ENCODE results near the gene CDH23. TPM values are rescaled to one million over a fixed set of nuclear protein-coding genes. Genes with fewer than 3 reads are reported as not detected.

CDH23 gene
- total RNA-seq, 1 experiment from 2014 or later = 0.02 TPM

DNA sequence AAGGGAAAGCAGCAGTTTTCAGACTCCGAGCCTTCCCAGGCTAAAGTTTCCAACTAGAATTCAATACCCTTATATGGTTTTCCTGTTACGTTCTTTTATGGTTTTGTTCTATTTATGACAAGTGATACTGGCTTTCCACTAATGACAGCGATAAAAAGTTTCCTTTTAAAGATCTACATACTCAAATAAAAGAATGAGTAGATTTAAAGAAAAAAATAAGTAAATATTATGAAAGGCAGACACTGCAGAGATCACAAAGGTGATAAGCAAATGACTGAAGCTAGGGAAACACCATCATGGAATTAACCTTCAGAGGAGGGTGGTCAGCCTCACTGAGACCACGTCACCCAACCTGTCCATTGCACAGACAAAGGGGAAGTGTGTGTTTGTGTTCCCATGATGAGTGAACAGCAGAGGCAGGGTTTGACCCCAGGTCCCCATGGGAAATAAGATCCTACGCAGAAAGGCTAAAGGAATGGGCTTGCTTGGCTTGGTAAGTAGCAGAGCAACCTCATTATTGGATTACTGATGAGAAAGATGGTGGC, 372.6 kb downstream of the CDH23 start:
- Histone ChIP-seq H3K4me3 (no peak overlapping the region), H3K27me3 (no peaks in the 10 kb centered on the region), H3K4me1 (peaks cover 37% of the 10 kb centered on the region), H3K36me3 (no peaks in the 10 kb centered on the region), H3K27ac (no peak overlapping the region), H3K9me3 (replicated peaks) (no peaks in the 10 kb centered on the region)
- no peak for DNase-seq

DNA sequence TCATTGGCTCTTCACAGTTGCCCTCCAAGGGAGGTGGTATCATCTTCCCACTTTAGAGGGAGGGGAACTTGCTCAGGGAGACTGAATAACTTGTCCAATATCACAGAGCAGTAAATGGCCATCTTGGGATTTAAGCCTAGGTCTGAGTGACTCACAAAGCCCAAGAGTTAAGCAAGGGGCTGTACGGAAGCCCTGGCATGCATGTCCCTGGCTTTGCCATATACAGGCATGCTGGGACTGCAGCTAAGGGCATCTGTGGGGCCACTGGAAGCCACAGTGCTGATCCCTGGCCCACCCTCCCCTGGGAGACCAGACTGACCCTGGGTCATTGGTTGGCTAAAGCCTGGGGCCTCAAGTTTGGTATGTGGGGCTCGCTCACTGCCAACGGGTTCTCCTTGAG, 373.5 kb downstream of the CDH23 start:
- no peak overlapping the region for H3K27ac ChIP-seq

DNA sequence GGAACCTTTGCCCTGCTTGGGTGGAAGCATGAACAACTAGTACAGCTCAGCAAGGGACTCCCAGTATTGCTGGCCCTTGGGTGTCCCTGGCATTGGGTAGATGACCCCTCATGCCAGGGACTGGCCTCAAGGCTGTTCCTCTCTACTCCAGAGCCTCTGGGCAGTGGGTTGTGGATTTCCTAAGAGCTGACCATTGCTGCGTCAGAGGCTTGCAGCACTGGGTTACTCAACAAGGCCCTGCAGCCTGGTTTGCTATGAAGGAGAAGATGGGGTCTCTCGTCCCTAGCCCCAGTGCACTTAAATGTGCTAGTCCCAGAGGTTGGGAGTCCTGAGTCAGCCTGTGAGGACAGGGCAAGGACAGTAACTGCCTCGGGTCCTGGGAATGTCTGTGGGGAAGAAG, 374.1 kb downstream of the CDH23 start:
- Histone ChIP-seq H3K36me3 (no peaks in the 10 kb centered on the region), H3K27me3 (no peaks in the 10 kb centered on the region), H3K9me3 (replicated peaks) (no peaks in the 10 kb centered on the region), H3K4me3 (no peak overlapping the region), H3K4me1 (peaks cover 45% of the 10 kb centered on the region), H3K27ac (no peak overlapping the region)
- DNase-seq = no peak

More for the DNA sequence above, 373.5 kb downstream of the CDH23 start:
- Histone ChIP-seq H3K27me3 (no peaks in the 10 kb centered on the region), H3K9me3 (replicated peaks) (no peaks in the 10 kb centered on the region), H3K36me3 (no peaks in the 10 kb centered on the region), H3K4me1 (peaks cover 46% of the 10 kb centered on the region), H3K4me3 (no peak overlapping the region)
- DNase-seq = no peak

DNA sequence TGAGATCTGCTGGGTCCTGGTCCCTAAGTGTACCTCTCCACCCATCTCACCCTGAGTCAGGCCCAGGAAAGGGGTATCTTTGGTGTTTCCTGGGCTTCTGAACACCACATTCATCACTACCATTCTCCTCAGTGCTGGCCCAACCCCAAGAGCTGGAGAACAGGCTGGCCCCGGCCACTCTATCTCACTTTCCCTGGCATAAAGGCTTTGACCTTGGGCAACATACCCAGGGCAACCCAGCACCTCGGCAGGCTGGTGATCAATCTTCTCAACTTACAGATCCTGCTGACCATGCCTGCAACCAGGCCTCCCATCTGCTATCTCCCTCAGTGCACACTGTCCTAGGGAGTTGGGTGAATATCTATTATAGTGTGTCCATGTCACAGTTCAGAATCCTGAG, 374.5 kb downstream of the CDH23 start:
- H3K27ac ChIP-seq = no peak overlapping the region

DNA sequence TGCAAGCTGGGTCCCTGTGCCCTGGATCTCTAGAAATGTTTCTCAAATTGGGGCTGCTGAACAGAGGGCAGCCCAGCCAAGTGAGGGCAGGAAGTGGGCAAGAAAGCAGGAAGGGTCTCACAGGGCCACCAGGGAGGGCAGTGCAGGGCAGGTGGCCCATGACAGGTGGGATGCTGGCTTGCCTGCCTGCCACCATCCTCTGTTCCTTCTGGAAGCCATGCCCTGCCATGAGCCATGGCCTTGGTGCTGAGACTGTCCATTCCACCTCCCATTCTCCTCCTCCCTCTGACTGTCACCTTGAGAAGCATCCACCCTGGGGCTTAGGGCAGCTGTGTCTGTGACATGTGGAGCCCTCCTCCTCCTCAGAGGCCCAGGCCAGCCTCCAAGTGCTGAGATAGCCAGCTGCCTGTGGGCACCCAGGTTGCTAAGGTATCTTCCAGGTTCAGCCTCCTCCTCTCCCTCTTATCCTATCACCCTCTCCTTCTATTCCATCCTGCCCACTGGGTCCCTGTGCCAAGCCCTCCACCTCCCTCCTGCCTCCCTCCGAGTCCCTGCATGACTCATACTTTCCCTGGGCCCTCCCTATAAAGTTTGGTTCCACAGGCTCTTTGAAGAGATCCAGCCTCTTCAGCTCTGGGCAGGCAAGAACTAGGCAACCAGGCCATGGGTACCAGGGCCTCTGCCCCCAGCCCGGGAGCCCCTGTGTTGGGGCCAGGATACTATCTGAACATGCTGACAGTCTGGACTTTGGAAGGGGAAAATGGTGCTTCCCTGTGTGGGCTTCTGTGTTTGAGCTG, 375.3 kb downstream of the CDH23 start:
- Histone ChIP-seq H3K4me3 (no peak overlapping the region), H3K4me1 (peaks cover 33% of the 10 kb centered on the region), H3K27ac (no peak overlapping the region), H3K9me3 (replicated peaks) (no peaks in the 10 kb centered on the region), H3K36me3 (no peaks in the 10 kb centered on the region), H3K27me3 (no peaks in the 10 kb centered on the region)
- DNase-seq = peak in 1 of 2 experiments; percentile 42

More for the DNA sequence above, 374.5 kb downstream of the CDH23 start:
- Histone ChIP-seq H3K4me3 (no peak overlapping the region), H3K4me1 (peaks cover 41% of the 10 kb centered on the region), H3K9me3 (replicated peaks) (no peaks in the 10 kb centered on the region), H3K27me3 (no peaks in the 10 kb centered on the region), H3K36me3 (no peaks in the 10 kb centered on the region)
- no peak for DNase-seq

DNA sequence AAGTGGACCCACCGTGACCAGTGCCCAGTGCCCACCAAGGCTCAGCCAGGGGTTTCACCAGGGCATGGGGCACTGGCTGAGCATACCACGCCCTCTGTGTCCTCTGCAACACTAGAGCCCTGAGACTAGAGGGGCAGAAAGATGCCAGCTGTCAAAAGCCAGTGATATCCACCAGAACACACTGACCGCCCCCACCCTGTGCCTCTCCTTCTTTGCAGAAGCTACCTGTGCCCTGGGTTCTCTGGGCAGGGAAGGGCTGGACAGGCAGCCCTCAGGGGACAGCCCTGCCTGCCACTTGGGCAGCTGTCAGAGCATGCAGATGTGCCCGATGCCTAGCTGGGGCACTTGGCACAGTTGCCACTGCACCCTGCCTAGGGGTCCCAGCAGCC, 376.1 kb downstream of the CDH23 start:
- Histone ChIP-seq H3K4me3 (peak overlapping the region; percentile 58), H3K27ac (peak overlapping the region; percentile 64; the same call in 1 of the 2 replicates), H3K4me1 (peaks cover 26% of the 10 kb centered on the region), H3K36me3 (no peaks in the 10 kb centered on the region), H3K27me3 (no peaks in the 10 kb centered on the region), H3K9me3 (replicated peaks) (no peaks in the 10 kb centered on the region)
- no peak for DNase-seq

DNA sequence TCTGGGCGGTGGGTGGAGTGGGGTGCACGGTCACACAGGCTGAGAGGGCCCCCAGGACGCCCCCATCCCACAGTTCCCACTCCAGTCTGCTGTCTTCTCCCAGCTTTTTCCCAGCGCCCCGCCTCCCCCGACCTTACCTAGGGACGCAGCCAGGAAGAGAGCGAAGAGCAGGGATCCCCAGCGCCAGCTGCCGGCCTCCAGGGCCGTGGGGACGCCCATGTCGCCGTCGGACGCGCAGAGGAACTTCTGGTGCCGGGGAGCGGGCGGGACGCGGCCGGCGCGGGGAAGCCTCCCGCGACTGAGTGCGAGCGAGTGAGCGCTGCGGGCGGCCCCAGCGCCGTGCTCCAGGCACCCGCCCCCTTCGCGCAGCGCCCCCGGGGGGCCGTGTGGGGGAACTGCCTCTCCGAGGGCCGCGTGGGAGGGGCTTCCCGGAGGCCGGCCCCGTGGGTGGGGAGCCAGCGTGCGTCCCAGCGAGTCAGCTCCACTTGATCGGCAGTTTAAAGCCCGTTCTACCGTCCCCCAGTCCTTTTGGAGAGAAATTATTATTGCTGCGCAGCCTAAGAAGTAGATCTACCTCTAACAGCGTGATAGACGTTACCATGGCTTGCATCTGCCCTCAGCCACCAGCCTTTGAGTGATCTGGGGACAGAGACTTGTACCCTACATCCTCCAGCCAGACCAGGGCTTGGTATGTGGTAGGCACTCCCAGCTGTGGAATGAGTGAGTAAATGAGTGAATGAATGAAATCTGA, 376.7 kb downstream of the CDH23 start, which contains the start of gene VSIR:
Gene VSIR (minus strand): TSS at position 300 of the 751 bp plus-strand sequence. CDS start 81 bp downstream, at position 219.
- peak; percentile 78 to 84 for DNase-seq
- H3K4me3 ChIP-seq = peak within 1 kb of the TSS; percentile 58
- no peaks in the 10 kb centered on the region for H3K9me3 ChIP-seq (replicated peaks)
- peak within 1 kb of the TSS; percentile 64 for H3K27ac ChIP-seq
- peaks cover 20% of the 10 kb centered on the region for H3K4me1 ChIP-seq
- H3K36me3 ChIP-seq = no peaks in the 10 kb centered on the region
- H3K27me3 ChIP-seq = no peaks in the 10 kb centered on the region

DNA sequence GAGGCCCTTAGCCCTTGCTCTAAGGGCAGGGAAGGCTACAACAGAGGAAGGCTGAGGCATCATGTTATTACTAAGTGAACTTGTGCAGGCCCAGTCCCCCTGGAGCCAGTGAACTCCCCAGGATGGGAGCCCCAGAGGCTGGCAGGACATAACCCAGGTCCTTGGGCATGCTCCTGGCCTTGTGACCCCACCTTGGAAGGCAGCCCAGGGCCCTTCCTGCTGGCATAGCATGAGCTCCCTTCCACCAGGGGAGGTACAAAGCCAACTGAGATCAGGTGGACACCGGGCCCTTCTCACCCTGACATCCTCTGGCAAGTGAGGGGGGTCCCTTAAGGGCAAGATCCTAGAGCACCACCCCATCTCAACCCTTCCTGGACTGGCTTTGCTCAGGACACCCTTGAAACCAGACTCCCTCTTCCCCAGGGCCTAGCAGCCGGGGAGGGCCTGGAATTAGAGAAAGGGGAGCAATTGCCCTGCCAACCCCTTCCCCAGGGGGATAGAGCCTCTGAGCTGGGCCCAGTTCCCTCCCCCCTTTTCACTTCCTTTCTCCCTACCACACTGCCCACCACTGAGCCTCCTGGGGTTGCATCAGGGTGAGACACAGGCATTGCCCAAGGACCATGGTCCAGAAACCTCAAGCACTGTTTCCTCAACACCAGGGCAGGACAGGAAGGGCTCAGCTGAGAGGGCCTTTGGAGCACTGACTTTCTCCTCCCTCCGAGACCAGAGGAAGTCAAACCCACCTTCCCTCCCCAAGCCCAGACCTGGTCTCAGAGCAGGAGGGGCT, 378.4 kb downstream of the CDH23 start:
- Histone ChIP-seq H3K4me3 (no peak overlapping the region), H3K9me3 (replicated peaks) (no peaks in the 10 kb centered on the region), H3K36me3 (no peaks in the 10 kb centered on the region), H3K4me1 (peaks cover 19% of the 10 kb centered on the region), H3K27me3 (no peaks in the 10 kb centered on the region), H3K27ac (peak overlapping the region; percentile 36)
- DNase-seq = no peak

DNA sequence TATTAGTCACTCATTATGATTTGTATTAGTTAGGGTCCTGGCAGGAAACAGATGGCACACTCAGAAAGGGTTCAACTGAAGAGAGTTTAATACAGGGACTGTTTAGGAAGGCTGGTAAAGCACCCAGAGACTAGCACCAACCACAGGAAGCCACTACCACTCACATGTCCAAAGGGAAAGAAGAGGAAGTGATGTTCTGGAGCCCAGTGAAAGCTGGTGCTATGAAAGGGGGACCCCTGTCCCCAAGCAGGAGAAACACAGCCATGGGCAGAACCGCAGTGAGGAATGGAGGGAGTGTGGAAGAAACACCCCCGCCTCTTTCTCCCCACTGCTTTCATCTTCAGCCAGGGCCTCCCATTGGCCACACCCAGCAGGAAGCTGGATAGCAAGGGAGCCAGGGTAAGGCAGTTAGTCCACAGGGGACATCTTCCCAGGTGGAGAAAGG, 379.8 kb downstream of the CDH23 start:
- Histone ChIP-seq H3K9me3 (replicated peaks) (no peaks in the 10 kb centered on the region), H3K36me3 (no peaks in the 10 kb centered on the region), H3K27me3 (no peaks in the 10 kb centered on the region), H3K4me1 (peaks cover 19% of the 10 kb centered on the region), H3K27ac (no peak overlapping the region), H3K4me3 (no peak overlapping the region)
- DNase-seq = no peak

DNA sequence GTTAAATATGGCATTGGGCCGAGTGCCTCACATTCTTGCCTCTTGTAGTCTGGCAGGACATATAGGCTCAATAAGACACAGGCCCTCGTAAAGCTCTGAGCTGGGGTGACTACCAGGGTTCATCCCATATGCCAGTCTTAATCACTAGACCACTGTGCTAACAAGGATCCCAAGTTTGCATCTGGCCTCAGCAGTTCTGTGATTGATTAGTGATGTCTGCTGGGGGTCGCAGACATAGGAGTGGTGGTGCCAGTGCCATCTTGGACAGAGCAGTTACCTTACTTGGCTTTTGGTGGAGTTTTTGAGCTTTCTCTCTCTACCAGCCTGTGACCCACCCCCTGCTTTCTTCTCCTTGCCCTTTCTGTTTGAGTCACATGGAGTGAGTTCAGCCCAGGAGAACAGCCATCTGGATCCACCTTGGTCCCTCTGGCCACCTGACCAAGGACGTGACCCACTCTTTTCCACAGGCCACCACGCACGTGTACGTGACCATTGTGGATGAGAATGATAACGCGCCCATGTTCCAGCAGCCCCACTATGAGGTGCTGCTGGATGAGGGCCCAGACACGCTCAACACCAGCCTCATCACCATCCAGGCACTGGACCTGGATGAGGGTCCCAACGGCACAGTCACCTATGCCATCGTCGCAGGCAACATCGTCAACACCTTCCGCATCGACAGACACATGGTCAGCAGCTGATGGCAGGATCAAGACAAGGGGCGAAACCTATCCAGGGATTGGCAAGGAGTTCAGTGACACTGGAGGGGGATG, 380.7 kb downstream of the CDH23 start:
- Histone ChIP-seq H3K27ac (no peak overlapping the region), H3K4me3 (no peak overlapping the region), H3K9me3 (replicated peaks) (no peaks in the 10 kb centered on the region), H3K4me1 (peaks cover 17% of the 10 kb centered on the region), H3K36me3 (no peaks in the 10 kb centered on the region), H3K27me3 (no peaks in the 10 kb centered on the region)
- DNase-seq = no peak

DNA sequence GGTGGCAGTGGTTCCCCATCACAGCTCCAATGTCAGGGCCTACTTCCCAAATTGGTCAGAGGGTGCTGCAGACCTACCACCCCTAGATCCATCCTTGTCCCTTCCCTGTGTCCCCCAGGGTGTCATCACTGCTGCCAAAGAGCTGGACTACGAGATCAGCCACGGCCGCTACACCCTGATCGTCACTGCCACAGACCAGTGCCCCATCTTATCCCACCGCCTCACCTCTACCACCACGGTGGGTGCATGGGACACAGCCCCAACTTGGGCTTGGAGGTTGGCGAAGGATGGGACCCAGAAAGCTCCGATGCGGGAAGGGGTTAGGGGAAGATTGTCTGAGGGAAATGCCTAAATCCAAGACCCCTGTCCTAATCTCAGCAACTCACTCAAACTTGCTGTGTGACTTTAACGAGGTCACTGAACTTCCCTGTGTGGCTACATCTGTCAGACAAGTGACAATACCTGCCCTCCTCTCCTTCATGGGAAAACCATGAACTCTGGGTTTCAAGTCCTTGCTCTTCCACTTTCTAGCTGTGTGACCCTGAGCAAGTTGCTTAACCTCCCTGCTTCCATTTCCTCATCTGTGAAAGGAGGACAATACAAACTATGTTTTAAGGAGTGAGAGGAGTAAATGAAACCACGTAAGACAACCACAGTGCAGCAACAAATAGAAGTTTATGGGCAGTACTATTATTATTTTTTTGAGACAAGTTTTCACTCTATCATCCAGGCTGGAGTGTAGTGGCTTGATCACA, 381.5 kb downstream of the CDH23 start:
- Histone ChIP-seq H3K4me3 (no peak overlapping the region), H3K4me1 (peaks cover 13% of the 10 kb centered on the region), H3K9me3 (replicated peaks) (no peaks in the 10 kb centered on the region)

DNA sequence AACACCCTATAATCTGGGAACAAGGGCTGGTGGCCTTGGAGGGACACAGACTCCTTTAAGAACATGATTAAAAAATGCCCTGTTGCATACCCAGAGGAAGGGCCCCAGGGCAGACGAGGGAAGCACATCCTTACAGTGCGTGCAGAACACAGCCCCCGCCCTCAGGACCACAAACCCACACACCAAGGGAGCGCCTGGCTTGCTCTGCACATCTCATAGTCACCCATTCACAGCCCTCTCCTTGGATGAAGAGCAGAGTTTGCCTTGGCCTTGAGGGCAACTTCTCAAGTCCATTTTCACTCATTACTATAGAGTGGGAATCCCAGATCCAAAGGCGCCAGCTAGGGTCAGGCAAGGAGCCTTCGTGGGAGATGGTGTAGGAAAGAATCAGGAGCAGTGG, 382.9 kb downstream of the CDH23 start:
- Histone ChIP-seq H3K4me1 (peaks cover 8% of the 10 kb centered on the region), H3K27me3 (no peaks in the 10 kb centered on the region), H3K4me3 (no peak overlapping the region), H3K9me3 (replicated peaks) (no peaks in the 10 kb centered on the region), H3K27ac (no peak overlapping the region), H3K36me3 (no peaks in the 10 kb centered on the region)
- no peak for DNase-seq

More for the DNA sequence above, 381.5 kb downstream of the CDH23 start:
- no peaks in the 10 kb centered on the region for H3K36me3 ChIP-seq
- no peak for DNase-seq
- H3K27ac ChIP-seq = no peak overlapping the region
- H3K27me3 ChIP-seq = no peaks in the 10 kb centered on the region

DNA sequence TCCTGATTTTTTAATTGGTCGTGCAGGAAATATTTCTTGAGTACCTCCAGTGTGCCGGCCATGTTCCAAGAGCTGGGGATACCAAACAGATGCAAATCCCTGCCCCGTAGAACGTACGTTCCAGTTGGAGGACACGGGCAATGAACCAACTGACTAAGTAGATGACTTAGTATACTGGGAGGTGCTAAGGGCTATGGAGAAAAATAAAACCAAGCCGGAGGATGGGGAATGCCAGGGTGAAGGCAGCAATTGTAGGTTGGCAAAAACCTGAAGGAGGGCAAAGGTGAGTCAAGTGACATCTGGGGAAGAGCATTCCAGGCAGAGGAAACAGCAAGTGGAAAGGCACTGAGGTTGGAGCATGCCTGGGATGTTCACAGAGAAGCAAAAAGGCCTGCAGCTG, 383.4 kb downstream of the CDH23 start:
- peaks cover 2% of the 10 kb centered on the region; the same call in 1 of the 2 replicates for H3K4me1 ChIP-seq
- no peak for DNase-seq
- H3K9me3 ChIP-seq (replicated peaks) = no peaks in the 10 kb centered on the region
- no peak overlapping the region for H3K27ac ChIP-seq
- no peaks in the 10 kb centered on the region for H3K36me3 ChIP-seq
- H3K27me3 ChIP-seq = no peaks in the 10 kb centered on the region
- no peak overlapping the region for H3K4me3 ChIP-seq
